HepG2 (cell line): ENCODE results near the gene SERINC4. TPM values are rescaled to one million over a fixed set of nuclear protein-coding genes. Genes with fewer than 3 reads are reported as not detected.

Experiments used
- CSRNP1 ChIP-seq: sonication (generic); formaldehyde crosslinking; IDR thresholded peaks from 2 replicates; pipeline ENCODE4 v1.8.1; 2023; ENCODE audit warnings: mild to moderate bottlenecking, missing genetic modification reagents
- E2F5 ChIP-seq: sonication (generic); formaldehyde crosslinking; conservative IDR thresholded peaks from 2 replicates; pipeline ENCODE4 v1.4.0; 2020; ENCODE audit warnings: missing genetic modification reagents
- GMEB2 ChIP-seq: IDR thresholded peaks from 2 replicates; pipeline ENCODE4 v1.6.1; 2016; ENCODE audit warnings: missing biosample characterization, missing genetic modification reagents, low read depth
- HNRNPH1 ChIP-seq: fragments of 200-400 bp; formaldehyde crosslinking; optimal IDR thresholded peaks from 2 replicates; pipeline ENCODE3; 2017; ENCODE audit warnings: mild to moderate bottlenecking, low read depth, low read length
- IRX3 ChIP-seq: sonication (generic); formaldehyde crosslinking; IDR thresholded peaks from 2 replicates; pipeline ENCODE4 v1.8.1; 2023; ENCODE audit warnings: mild to moderate bottlenecking, low read depth, missing genetic modification reagents, borderline replicate concordance
- KLF6 ChIP-seq: IDR thresholded peaks from 2 replicates; pipeline ENCODE4 v1.8.0; 2016; ENCODE audit warnings: missing biosample characterization, missing genetic modification reagents
- MIXL1 ChIP-seq: IDR thresholded peaks from 2 replicates; pipeline ENCODE4 v1.6.1; 2016
- NR0B2 ChIP-seq: sonication (generic); formaldehyde crosslinking; IDR thresholded peaks from 2 replicates; pipeline ENCODE4 v1.4.0; 2020; ENCODE audit warnings: mild to moderate bottlenecking, missing genetic modification reagents
- PATZ1 ChIP-seq: sonication (generic); formaldehyde crosslinking; IDR thresholded peaks from 2 replicates; pipeline ENCODE4 v1.4.0; 2020; ENCODE audit warnings: missing genetic modification reagents
- RBM22 ChIP-seq: fragments of 200-400 bp; formaldehyde crosslinking; optimal IDR thresholded peaks from 2 replicates; pipeline ENCODE3; 2017; ENCODE audit warnings: mild to moderate bottlenecking, low read length, moderate library complexity
- SRF ChIP-seq: IDR thresholded peaks from 2 replicates; pipeline ENCODE4 v1.6.1; 2011; ENCODE audit warnings: mild to moderate bottlenecking, low read depth, low read length, moderate library complexity
- TFE3 ChIP-seq: IDR thresholded peaks from 2 replicates; pipeline ENCODE4 v1.6.1; 2016
- ZFP91 ChIP-seq: sonication (generic); formaldehyde crosslinking; IDR thresholded peaks from 2 replicates; pipeline ENCODE4 v1.9.0; 2022; ENCODE audit warnings: missing genetic modification reagents, mild to moderate bottlenecking, borderline replicate concordance
- ZNF207 ChIP-seq: fragments of 450-650 bp; IDR thresholded peaks from 2 replicates; pipeline ENCODE4 v1.6.1; 2016; ENCODE audit warnings: antibody characterized with exemption, borderline replicate concordance
- ZUFSP ChIP-seq: sonication (generic); formaldehyde crosslinking; IDR thresholded peaks from 2 replicates; pipeline ENCODE4 v1.9.0; 2021; ENCODE audit warnings: missing genetic modification reagents, mild to moderate bottlenecking, borderline replicate concordance
- polyA plus RNA-seq, 8 experiments: library from polyadenylated mRNA; depleted of rRNA in 3 of 8; stranded (reverse) in 7 of 8; unstranded in 1 of 8; fragments of >200 nt; fragmentation: Illumina TruSeq in 4 of 8; extraction: Trizol in 4 of 8; gene quantifications; 2 replicates each; pipeline versions ENCODE4 v1.2.1 to v1.2.3, GENCODE V29; 2011 to 2016; ENCODE audit warnings: low read depth in 4 of 8, missing spikeins in 1 of 8, mixed read lengths in 1 of 8; ENCODE audit not compliant: insufficient read depth in 1 of 8
- total RNA-seq, 5 experiments: library from RNA; depleted of rRNA; stranded (reverse); fragments of >200 nt; fragmentation: Illumina TruSeq; extraction: Trizol; gene quantifications; 2 replicates each; pipeline ENCODE4 v1.2.3, GENCODE V29; 2016; ENCODE audit warnings: low read depth in 1 of 5

The SERINC4 gene
- total and polyA plus RNA-seq, 2 of the 13 experiments (the other 11 are each of a cell fraction or from before 2014, with no cell fraction given), result not detected

- TF ChIP-seq ZFP91 (no peak; the same call in 1 of the 2 replicates), MIXL1 (CRISPR knock-in tag) (no peak), NR0B2 (CRISPR knock-in tag) (peak; percentile 54; the same call in 1 of the 2 replicates), TFE3 (CRISPR knock-in tag) (no peak), ZUFSP (CRISPR knock-in tag) (no peak), GMEB2 (CRISPR knock-in tag) (no peak), HNRNPH1 (no peak), IRX3 (no peak), SRF (no peak), PATZ1 (CRISPR knock-in tag) (no peak), ZNF207 (no peak), CSRNP1 (CRISPR knock-in tag) (no peak), E2F5 (peak; percentile 57; the same call in 1 of the 2 replicates), KLF6 (no peak), RBM22 (no peak)
Measured at GRCh38 chr15:43826508-43827341, 26.7 kb upstream of the SERINC4 start, which contains the start of gene WDR76 (continued).
